RWPE1 (cell line): Measurements from ENCODE around the gene TTC19.
"Not testable (repeated sequence)": the region's sequence is repeated elsewhere in the genome, so short reads cannot be mapped to it uniquely, and the experiment has no call there.

Experiments used
- CTCF ChIA-PET: fragments of 350-600 bp; sonication (Branson Sonifier 250); formaldehyde crosslinking; extraction: SDS; loops from one replicate; lab custom pipeline; 2021; lab: Yijun Ruan, JAX
- POLR2A ChIA-PET: fragments of 400-600 bp; formaldehyde crosslinking; extraction: SDS; loops from one replicate; lab custom pipeline; 2020; ENCODE audit warnings: antibody characterized with exemption; ENCODE audit not compliant: low non-redundant PET; lab: Yijun Ruan, JAX
- DNase-seq: peaks from one replicate; pipeline ENCODE4 v3.0.0; 2012; ENCODE audit warnings: low spot score
- H3K27ac ChIP-seq: fragments of 450-650 bp; 2 replicates; pipeline ENCODE4 v1.5.1; 2017
- CTCF ChIP-seq: fragments of 450-650 bp; conservative IDR thresholded peaks from 2 replicates; pipeline ENCODE4 v1.5.1; 2017; ENCODE audit warnings: low read depth, mild to moderate bottlenecking

Gene TTC19

GRCh38 chr17:15971882-15972281, 27.7 kb upstream of the TTC19 start:
- no peak for DNase-seq
- CTCF ChIA-PET = no interaction called here
- POLR2A ChIA-PET = no interaction called here
- no peak overlapping the region for H3K27ac ChIP-seq
- TF ChIP-seq CTCF = no peak

- TF ChIP-seq CTCF = no peak
- H3K27ac ChIP-seq = no peak overlapping the region
- DNase-seq = no peak
- ChIA-PET POLR2A (no interaction called here), CTCF (no interaction called here)
Observed at GRCh38 chr17:15972497-15972951, 27.1 kb upstream of the TTC19 start.

- no peak for TF ChIP-seq CTCF
- ChIA-PET POLR2A (no interaction called here), CTCF (no interaction called here)
- H3K27ac ChIP-seq = no peak overlapping the region
- no peak for DNase-seq
Observed at GRCh38 chr17:15973016-15973415, 26.6 kb upstream of the TTC19 start.

- CTCF ChIA-PET = interaction anchor here (0.7 kb wide), 1 partner anchor 31 kb away, joined by 3 read pairs; no protein-coding TSS in a partner anchor
Observed at GRCh38 chr17:15973834-15974233, 25.8 kb upstream of the TTC19 start.

DNA sequence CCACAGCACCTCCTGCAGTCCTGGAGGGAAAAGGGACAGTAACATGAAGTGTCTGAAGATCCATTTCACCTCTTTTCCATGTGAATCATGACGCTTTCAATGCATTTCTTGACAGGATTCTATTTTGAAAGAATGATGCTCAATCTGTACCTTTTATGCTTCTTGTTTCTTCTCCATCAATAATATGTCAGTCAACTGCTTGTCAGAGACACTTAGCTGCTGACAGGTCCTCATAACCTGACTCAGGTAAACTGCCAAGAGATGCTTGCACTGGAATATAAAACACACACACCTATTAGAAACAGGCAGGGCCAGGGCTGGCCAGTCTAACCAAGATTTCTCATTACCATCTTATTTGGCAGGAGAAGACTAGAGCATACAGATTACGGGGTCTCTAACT, 21.7 kb upstream of the TTC19 start:
- TF ChIP-seq CTCF = no peak
- CTCF ChIA-PET = no interaction called here
- DNase-seq = no peak
- POLR2A ChIA-PET = no interaction called here
- no peak overlapping the region for H3K27ac ChIP-seq

More at GRCh38 chr17:15973834-15974233, 25.8 kb upstream of the TTC19 start:
- H3K27ac ChIP-seq = no peak overlapping the region
- DNase-seq = no peak
- POLR2A ChIA-PET = no interaction called here
- TF ChIP-seq CTCF = no peak

DNA sequence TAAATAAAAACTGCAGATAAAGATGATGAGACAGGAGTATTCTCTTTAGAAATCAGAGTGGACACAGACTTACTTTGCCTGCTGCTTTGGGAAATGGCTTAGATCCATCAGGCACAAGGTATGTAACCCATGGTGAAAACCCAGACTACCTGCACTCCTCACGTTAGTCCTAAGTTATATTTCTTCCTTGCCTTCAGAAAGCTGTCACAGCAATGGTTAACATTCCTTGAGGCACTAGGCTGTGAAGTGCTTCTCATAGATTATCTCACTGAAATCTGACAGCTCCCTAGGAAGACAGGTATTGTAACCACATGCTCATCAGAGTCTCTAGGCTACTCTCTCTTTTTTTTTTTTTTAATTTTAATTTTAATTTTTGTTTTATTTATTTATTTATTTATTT, 21.0 kb upstream of the TTC19 start:
- DNase-seq = no peak
- no peak overlapping the region for H3K27ac ChIP-seq
- no peak for TF ChIP-seq CTCF
- POLR2A ChIA-PET = no interaction called here
- CTCF ChIA-PET = interaction anchor here (0.5 kb wide), 1 partner anchor 30 kb away, joined by 3 read pairs; no protein-coding TSS in a partner anchor

DNA sequence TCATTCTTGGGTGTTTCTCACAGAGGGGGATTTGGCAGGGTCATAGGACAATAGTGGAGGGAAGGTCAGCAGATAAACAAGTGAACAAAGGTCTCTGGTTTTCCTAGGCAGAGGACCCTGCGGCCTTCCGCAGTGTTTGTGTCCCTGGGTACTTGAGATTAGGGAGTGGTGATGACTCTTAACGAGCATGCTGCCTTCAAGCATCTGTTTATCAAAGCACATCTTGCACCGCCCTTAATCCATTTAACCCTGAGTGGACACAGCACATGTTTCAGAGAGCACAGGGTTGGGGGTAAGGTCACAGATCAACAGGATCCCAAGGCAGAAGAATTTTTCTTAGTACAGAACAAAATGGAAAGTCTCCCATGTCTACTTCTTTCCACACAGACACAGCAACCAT, 20.6 kb upstream of the TTC19 start:
- DNase-seq = not testable (repeated sequence)
- CTCF ChIA-PET = interaction anchor here (0.5 kb wide), 1 partner anchor 30 kb away, joined by 3 read pairs; no protein-coding TSS in a partner anchor

More for the DNA sequence above, 20.6 kb upstream of the TTC19 start:
- POLR2A ChIA-PET, H3K27ac ChIP-seq: not testable (repeated sequence)
